ENCODE measurements around the gene STIP1. TPM values are rescaled to one million over a fixed set of nuclear protein-coding genes. Genes with fewer than 3 reads are reported as not detected.

Gene STIP1
- total and polyA plus RNA-seq, 9 of the 15 experiments (the other 6 are each of a cell fraction or from before 2014, with no cell fraction given), result 58.1 to 465 (median 346) TPM

DNA sequence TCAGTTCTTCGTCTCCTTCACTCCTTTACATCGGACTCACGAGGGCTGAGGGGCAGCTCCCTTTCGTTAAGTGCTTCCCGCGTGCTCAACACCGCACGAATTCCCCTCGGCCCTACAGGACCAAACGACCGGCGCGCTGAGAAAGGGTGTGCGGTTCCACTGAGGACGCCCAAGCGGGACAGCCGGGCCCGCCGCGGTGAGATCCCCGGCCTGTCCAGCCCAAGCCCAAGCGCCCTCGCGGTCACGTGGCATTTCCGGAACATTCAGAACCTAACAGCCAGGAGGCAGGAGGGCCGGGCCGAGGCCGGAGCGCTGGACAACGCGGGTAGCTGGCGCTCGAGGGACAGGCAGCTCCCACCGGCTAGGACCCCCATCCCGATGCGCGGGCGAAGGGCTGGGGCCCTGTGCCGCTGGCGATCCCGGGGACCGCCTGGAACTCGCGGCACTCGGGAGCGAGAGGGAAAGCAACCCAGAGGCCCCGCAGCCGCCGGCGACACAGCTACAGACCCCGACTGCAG, 737 bp upstream of the STIP1 start (continued):
- TF ChIP-seq ZNF655 (CRISPR knock-in tag; IDR thresholded peaks at IDR 0.05), result no peak
- TF ChIP-seq COPS2 (conservative IDR thresholded peaks at IDR 0.05), result no peak
- TF ChIP-seq CBX3 (IDR thresholded peaks at IDR 0.05; ENCODE audit: borderline replicate concordance in 1 of 2, low read length in 2 of 2), result no peak
- peak; percentile 38; the same call in 1 of the 2 replicates for TF ChIP-seq SMARCE1 (IDR thresholded peaks at IDR 0.05)
- TF ChIP-seq SNRNP70 (optimal IDR thresholded peaks at IDR 0.05; ENCODE audit: low read depth, low read length), result no peak
- peak; percentile 55; the same call in 1 of the 2 replicates for TF ChIP-seq ZNF41 (CRISPR knock-in tag; conservative IDR thresholded peaks at IDR 0.05)
- 0 out of 2 replicates have a peak, but pooled peaks have one; percentile 48 for TF ChIP-seq ZNF830 (CRISPR knock-in tag; IDR thresholded peaks at IDR 0.05)
- TF ChIP-seq BRCA1 (IDR thresholded peaks at IDR 0.05), result no peak
- 0 out of 2 replicates have a peak, but pooled peaks have one; percentile 27 for TF ChIP-seq BRCA1 (CRISPR knock-in tag; IDR thresholded peaks at IDR 0.05)
- TF ChIP-seq, protein P1, sequence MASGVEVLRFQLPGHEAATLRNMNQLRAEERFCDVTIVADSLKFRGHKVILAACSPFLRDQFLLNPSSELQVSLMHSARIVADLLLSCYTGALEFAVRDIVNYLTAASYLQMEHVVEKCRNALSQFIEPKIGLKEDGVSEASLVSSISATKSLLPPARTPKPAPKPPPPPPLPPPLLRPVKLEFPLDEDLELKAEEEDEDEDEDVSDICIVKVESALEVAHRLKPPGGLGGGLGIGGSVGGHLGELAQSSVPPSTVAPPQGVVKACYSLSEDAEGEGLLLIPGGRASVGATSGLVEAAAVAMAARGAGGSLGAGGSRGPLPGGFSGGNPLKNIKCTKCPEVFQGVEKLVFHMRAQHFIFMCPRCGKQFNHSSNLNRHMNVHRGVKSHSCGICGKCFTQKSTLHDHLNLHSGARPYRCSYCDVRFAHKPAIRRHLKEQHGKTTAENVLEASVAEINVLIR (CRISPR knock-in tag; IDR thresholded peaks at IDR 0.05), result no peak
- TF ChIP-seq ZNF77 (CRISPR knock-in tag; IDR thresholded peaks at IDR 0.05), result peak; percentile 65; the same call in 1 of the 2 replicates
- TF ChIP-seq ZBTB7A (IDR thresholded peaks at IDR 0.05; ENCODE audit: borderline replicate concordance, control insufficient read depth, low read depth, low read length), result peak; percentile 85; the same call in 1 of the 2 replicates
- TF ChIP-seq FOSL1 (tag; conservative IDR thresholded peaks at IDR 0.05), result no peak
- TF ChIP-seq POLR2G (IDR thresholded peaks at IDR 0.05; ENCODE audit: low read depth, low read length), result peak; percentile 99
- TF ChIP-seq MTF1 (CRISPR knock-in tag; IDR thresholded peaks at IDR 0.05; ENCODE audit: borderline replicate concordance), result peak; percentile 60; the same call in 1 of the 2 replicates
- TF ChIP-seq RBM22 (IDR thresholded peaks at IDR 0.05; ENCODE audit: low read depth, low read length, poor library complexity, severe bottlenecking), result peak; percentile 73
- no peak for TF ChIP-seq GATAD2B (IDR thresholded peaks at IDR 0.05; ENCODE audit: borderline replicate concordance)
- peak; percentile 78 for TF ChIP-seq RBBP5 (IDR thresholded peaks at IDR 0.05; ENCODE audit: borderline replicate concordance, insufficient read depth, low read length, poor library complexity, severe bottlenecking)
- no peak for TF ChIP-seq TAF15 (IDR thresholded peaks at IDR 0.05; ENCODE audit: low read depth, low read length)
- TF ChIP-seq CREM (IDR thresholded peaks at IDR 0.05; ENCODE audit: low read depth), result peak; percentile 8; the same call in 1 of the 2 replicates
- no peak for TF ChIP-seq WHSC1 (IDR thresholded peaks at IDR 0.05; ENCODE audit: low read length)
- no peak for TF ChIP-seq SRF (CRISPR knock-in tag; IDR thresholded peaks at IDR 0.05)
- TF ChIP-seq ZNF778 (CRISPR knock-in tag; IDR thresholded peaks at IDR 0.05), result no peak
- no peak for TF ChIP-seq NR4A1 (CRISPR knock-in tag; IDR thresholded peaks at IDR 0.05)
- peak; percentile 52; the same call in 1 of the 2 replicates for TF ChIP-seq NR4A1 (tag; IDR thresholded peaks at IDR 0.05)
